HG03442 (cell line): ENCODE data around the gene LTBP3.

Experiments used
- ATAC-seq: cut with Tn5 transposase; IDR thresholded peaks from one replicate; pipeline ENCODE4 v1.9.1; 2021; ENCODE audit warnings: mild to moderate bottlenecking, moderate library complexity; ENCODE audit not compliant: unreplicated experiment

LTBP3 gene

GRCh38 chr11:65498727-65498976 lies 59.5 kb downstream of the LTBP3 start:
- ATAC-seq: no peak

GRCh38 chr11:65498042-65498726 lies 60.0 kb downstream of the LTBP3 start:
- ATAC-seq: no peak

- peak; percentile 67 for ATAC-seq
Measured at GRCh38 chr11:65497141-65498041, 60.8 kb downstream of the LTBP3 start.

- ATAC-seq: no peak
Measured at GRCh38 chr11:65496304-65497140, 61.6 kb downstream of the LTBP3 start.

- no peak for ATAC-seq
Measured at GRCh38 chr11:65493367-65494176, 64.6 kb downstream of the LTBP3 start.

- no peak for ATAC-seq
Measured at GRCh38 chr11:65492637-65493366, 65.4 kb downstream of the LTBP3 start.

- no peak for ATAC-seq
Measured at GRCh38 chr11:65492387-65492636, 65.8 kb downstream of the LTBP3 start.

GRCh38 chr11:65491614-65492386 lies 66.4 kb downstream of the LTBP3 start:
- ATAC-seq: no peak

- no peak for ATAC-seq
Measured at GRCh38 chr11:65491163-65491465, 67.0 kb downstream of the LTBP3 start.

- no peak for ATAC-seq
Measured at GRCh38 chr11:65489706-65490320, 68.3 kb downstream of the LTBP3 start.

GRCh38 chr11:65489035-65489705 lies 69.0 kb downstream of the LTBP3 start:
- no peak for ATAC-seq
